Activated CD8-positive, alpha-beta memory T cell treated with anti-CD3 and anti-CD28 coated beads for 1 hour (primary cell): ENCODE measurements around the gene TSPAN11.
"Not testable (repeated sequence)": the region's sequence is repeated elsewhere in the genome, so short reads cannot be mapped to it uniquely, and the experiment has no call there.

Experiments used
- DNase-seq, 2 donors: peaks; one replicate each; pipeline ENCODE4 v3.0.0-alpha.2; 2020; ENCODE audit warnings: low read depth in 1 of 2; ENCODE audit errors: extremely low read depth in 1 of 2

The TSPAN11 gene

GRCh38 chr12:31017535-31017934 is 91.0 kb downstream of the TSPAN11 start:
- no peak for DNase-seq

- no peak for DNase-seq
Observed at GRCh38 chr12:31018106-31018789, 91.7 kb downstream of the TSPAN11 start.

GRCh38 chr12:31018790-31019505 is 92.4 kb downstream of the TSPAN11 start:
- DNase-seq: no peak

- no peak for DNase-seq
Observed at GRCh38 chr12:31019561-31019960, 93.0 kb downstream of the TSPAN11 start.

GRCh38 chr12:31019976-31020375 is 93.4 kb downstream of the TSPAN11 start:
- DNase-seq: no peak

GRCh38 chr12:31020385-31021166 is 94.0 kb downstream of the TSPAN11 start:
- DNase-seq: no peak

- no peak for DNase-seq
Observed at GRCh38 chr12:31021181-31021580, 94.6 kb downstream of the TSPAN11 start.

- DNase-seq: no peak
Observed at GRCh38 chr12:31021809-31022494, 95.4 kb downstream of the TSPAN11 start.

- DNase-seq: no peak
Observed at GRCh38 chr12:31023271-31023724, 96.8 kb downstream of the TSPAN11 start.

- DNase-seq: no peak
Observed at GRCh38 chr12:31026202-31026601, 99.7 kb downstream of the TSPAN11 start.

GRCh38 chr12:31027006-31027405 is 100.5 kb downstream of the TSPAN11 start:
- not testable (repeated sequence) for DNase-seq

GRCh38 chr12:31029468-31029867 is 102.9 kb downstream of the TSPAN11 start:
- no peak for DNase-seq

GRCh38 chr12:31029916-31030562 is 103.5 kb downstream of the TSPAN11 start:
- DNase-seq: no peak

- no peak for DNase-seq
Observed at GRCh38 chr12:31031951-31032335, 105.4 kb downstream of the TSPAN11 start.

GRCh38 chr12:31033146-31033545 is 106.6 kb downstream of the TSPAN11 start:
- DNase-seq: no peak

GRCh38 chr12:31033681-31034080 is 107.1 kb downstream of the TSPAN11 start:
- no peak for DNase-seq

- DNase-seq: no peak
Observed at GRCh38 chr12:31034372-31034771, 107.8 kb downstream of the TSPAN11 start.

- DNase-seq: no peak
Observed at GRCh38 chr12:31035226-31035625, 108.7 kb downstream of the TSPAN11 start.

GRCh38 chr12:31035967-31036665 is 109.6 kb downstream of the TSPAN11 start:
- no peak for DNase-seq

GRCh38 chr12:31037028-31037427 is 110.5 kb downstream of the TSPAN11 start:
- no peak for DNase-seq
